Activated T-cell treated with anti-CD3 and anti-CD28 coated beads for 24 hours (primary cell): ENCODE results near the gene TRIML2.
"Not testable (repeated sequence)": the region's sequence is repeated elsewhere in the genome, so short reads cannot be mapped to it uniquely, and the experiment has no call there.

Source experiments
- DNase-seq: peaks from one replicate; pipeline ENCODE4 v3.0.0-alpha.2; 2020; ENCODE audit warnings: low read depth

The TRIML2 gene

DNA sequence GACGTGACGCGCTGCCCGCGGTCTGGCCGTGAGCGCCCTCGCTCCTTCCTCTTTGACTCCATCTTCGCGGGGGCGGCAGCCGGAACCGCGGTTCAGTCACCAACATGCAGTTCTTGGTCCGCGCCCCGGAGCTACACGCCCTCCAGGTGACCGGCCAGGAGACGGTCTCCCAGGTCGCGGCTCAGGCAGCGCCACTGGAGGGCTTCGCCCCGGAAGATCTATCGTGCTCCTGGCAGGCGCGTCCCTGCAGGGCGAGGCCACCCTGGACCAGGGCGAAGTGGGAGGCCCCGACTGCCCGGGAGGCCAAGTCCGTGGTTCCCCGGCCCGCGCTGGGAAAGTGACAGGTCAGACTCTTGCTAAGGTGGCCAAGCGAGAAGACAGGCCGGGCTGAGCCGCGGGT is 2.9 kb downstream of the TRIML2 start:
- DNase-seq: no peak

GRCh38 chr4:188092824-188093223 is 16.6 kb downstream of the TRIML2 start:
- DNase-seq: no peak

DNA sequence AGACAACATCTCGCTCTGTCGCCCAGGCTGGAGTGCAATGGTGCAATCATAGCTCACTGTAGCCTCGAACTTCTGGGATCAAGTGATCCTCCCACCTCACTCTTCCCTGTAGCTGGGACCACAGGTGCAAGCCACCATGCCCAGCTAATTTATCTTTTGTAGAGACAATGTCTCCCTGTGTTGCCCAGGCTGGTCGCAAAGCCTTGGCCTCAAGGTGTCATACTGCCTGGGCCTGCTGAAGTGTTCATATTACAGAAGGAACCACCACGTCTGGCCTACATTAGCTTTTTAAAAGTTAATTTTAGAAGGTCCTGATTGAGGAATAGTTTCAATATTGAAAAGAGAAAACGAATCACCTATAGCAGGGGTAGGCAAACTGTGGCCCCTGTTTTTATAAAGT is 22.5 kb downstream of the TRIML2 start:
- no peak for DNase-seq

GRCh38 chr4:188082796-188083195 is 26.6 kb downstream of the TRIML2 start:
- DNase-seq: no peak

DNA sequence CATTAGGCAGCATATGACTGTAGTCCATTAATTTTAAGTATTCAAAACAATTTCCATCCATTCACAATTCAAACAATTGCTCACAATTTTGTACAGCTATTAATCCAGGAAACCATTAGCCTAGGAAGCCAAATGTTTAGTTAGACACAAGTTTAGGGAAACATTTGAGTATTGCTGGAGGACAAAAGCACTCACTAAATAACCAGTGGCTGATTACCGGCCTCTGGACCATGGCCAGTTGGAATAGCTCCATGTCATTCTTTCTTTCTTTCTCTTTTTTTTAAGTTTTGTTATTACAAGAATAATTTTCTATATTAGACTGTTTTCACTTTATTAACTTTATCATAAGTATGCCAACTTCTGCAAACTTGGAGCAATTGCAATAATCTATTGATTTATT is 31.3 kb downstream of the TRIML2 start:
- no peak for DNase-seq

GRCh38 chr4:188076169-188076568 is 33.2 kb downstream of the TRIML2 start:
- DNase-seq: no peak

- no peak for DNase-seq
Measured at GRCh38 chr4:188061083-188061482, 48.3 kb downstream of the TRIML2 start.

DNA sequence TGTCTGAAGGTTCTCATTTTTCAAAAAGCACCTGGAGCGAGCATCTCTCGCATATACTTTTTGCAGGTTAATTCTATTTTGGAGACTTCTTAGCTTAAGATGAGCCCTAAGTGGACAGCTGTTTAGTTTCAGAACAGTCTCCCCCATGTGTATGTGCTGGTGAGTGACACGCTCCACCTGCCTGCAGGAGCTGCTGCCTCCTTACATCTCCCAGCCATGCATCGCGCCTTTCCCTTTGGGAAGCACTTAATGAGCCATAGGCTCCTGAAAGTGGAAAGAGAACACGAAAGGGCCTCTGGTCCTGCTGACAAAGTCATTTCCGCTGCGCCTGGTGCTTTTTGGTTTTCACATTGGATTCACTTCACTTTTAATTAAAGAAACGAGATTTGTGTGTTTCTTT is 56.1 kb downstream of the TRIML2 start:
- no peak for DNase-seq

DNA sequence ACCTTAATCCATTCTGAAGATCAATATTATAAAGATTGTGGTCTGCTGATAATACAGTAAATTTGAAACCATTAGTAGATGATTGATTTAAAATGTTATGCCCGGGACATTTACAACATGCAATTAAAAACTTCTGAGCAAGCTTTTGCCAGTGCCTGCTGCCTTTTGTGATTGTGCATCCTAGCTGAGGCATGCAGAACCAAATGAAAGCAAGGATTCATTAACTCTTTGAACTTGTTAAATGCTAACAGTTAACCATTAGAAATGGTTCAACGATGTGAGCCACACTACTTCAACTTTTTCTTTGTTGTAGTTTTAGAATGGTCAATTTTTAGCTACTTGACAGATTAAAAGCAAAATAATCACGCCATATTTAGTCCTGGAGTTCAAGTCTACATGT is 62.7 kb downstream of the TRIML2 start:
- DNase-seq: no peak

DNA sequence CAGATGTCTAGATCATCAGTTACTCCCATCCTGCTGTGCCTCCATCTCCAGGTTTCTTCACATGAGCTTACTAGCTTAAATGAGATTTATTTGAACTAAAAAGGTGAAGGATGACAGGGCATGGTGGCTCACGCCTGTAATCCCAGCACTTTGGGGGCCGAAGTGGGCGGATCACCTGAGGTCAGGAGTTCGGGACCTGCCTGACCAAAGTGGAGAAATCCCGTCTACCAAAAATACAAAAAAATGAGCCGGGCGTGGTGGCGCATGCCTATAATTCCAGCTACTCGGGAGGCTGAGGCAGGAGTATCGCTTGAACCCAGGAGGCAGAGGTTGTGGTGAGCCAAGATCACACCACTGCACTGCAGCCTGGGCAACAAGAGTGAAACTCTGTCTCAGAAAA is 63.9 kb downstream of the TRIML2 start:
- DNase-seq: not testable (repeated sequence)

GRCh38 chr4:188043154-188043553 is 66.2 kb downstream of the TRIML2 start:
- no peak for DNase-seq

GRCh38 chr4:188042191-188042590 is 67.2 kb downstream of the TRIML2 start:
- no peak for DNase-seq

GRCh38 chr4:188041721-188042120 is 67.7 kb downstream of the TRIML2 start:
- DNase-seq: no peak
